KMS-11 (cell line): ENCODE data around the gene BCAR3.

Source experiments
- H2AFZ ChIP-seq: fragments of 200-600 bp; sonication (generic); 2 replicates; pipeline ENCODE4 v1.6.1; 2016; ENCODE audit warnings: antibody characterized with exemption, mixed run types, low read depth
- H3K27ac ChIP-seq: fragments of 200-600 bp; sonication (generic); 2 replicates; pipeline ENCODE4 v1.6.1; 2016; ENCODE audit warnings: mild to moderate bottlenecking, mixed run types
- H3K27me3 ChIP-seq: fragments of 200-600 bp; sonication (generic); 2 replicates; pipeline ENCODE4 v1.6.1; 2017; ENCODE audit warnings: mild to moderate bottlenecking, low read depth, mixed run types, moderate library complexity; ENCODE audit not compliant: insufficient read depth
- H3K36me3 ChIP-seq: fragments of 200-600 bp; sonication (generic); 2 replicates; pipeline ENCODE4 v1.6.1; 2017; ENCODE audit warnings: mild to moderate bottlenecking, mixed run types; ENCODE audit not compliant: insufficient read depth
- H3K4me1 ChIP-seq: fragments of 200-600 bp; sonication (generic); 2 replicates; pipeline ENCODE4 v1.6.1; 2016; ENCODE audit warnings: mild to moderate bottlenecking, low read depth, mixed run types; ENCODE audit not compliant: poor library complexity, severe bottlenecking
- H3K4me2 ChIP-seq: fragments of 200-600 bp; sonication (generic); 2 replicates; pipeline ENCODE4 v1.7.0; 2016; ENCODE audit warnings: mild to moderate bottlenecking, mixed run types
- H3K4me3 ChIP-seq: fragments of 200-600 bp; sonication (generic); IDR thresholded peaks from 2 replicates; pipeline ENCODE4 v1.6.1; 2017; ENCODE audit warnings: low read depth, low read length, mixed read lengths; ENCODE audit not compliant: insufficient read depth
- H3K79me2 ChIP-seq: fragments of 200-600 bp; sonication (generic); 2 replicates; pipeline ENCODE4 v1.6.1; 2016; ENCODE audit warnings: low read depth, mixed run types; ENCODE audit not compliant: insufficient read depth
- H3K9ac ChIP-seq: fragments of 200-600 bp; sonication (generic); 2 replicates; pipeline ENCODE4 v1.6.1; 2016; ENCODE audit warnings: mild to moderate bottlenecking, mixed run types
- H4K20me1 ChIP-seq: fragments of 200-600 bp; sonication (generic); 2 replicates; pipeline ENCODE4 v1.6.1; 2016; ENCODE audit warnings: mild to moderate bottlenecking, mixed run types; ENCODE audit not compliant: insufficient read depth
- CTCF ChIP-seq: fragments of 200-600 bp; sonication (generic); conservative IDR thresholded peaks from 2 replicates; pipeline ENCODE4 v1.6.1; 2017; ENCODE audit warnings: low read depth, mild to moderate bottlenecking, antibody characterized with exemption, low read length, moderate library complexity, mixed read lengths

The BCAR3 gene

DNA sequence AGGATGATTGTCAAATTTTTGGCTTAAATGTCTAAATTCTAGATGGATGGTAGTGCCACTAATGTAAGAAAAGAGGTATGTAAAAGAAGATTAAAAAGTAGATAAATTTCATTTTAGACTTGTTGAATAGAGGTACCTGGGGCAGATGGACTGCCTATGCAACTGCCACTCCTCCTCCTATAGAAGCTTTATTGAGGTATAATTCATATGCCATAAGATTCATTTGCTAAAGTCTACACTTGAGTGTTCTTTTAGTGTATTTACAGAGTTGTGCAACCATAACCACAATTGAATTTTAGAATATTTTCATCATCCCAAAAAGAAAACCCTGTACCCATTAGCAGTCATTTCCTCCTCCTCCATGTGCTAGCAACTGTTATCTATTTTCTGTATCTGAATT, 163.1 kb downstream of the BCAR3 start:
- H3K27me3 ChIP-seq: no peaks in the 10 kb centered on the region
- no peak overlapping the region for H3K9ac ChIP-seq
- H3K79me2 ChIP-seq: no peaks in the 10 kb centered on the region
- TF ChIP-seq CTCF: no peak
- H3K4me2 ChIP-seq: no peak overlapping the region
- H3K36me3 ChIP-seq: no peaks in the 10 kb centered on the region
- no peak overlapping the region for H3K4me3 ChIP-seq
- H3K4me1 ChIP-seq: no peaks in the 10 kb centered on the region
- H4K20me1 ChIP-seq: no peaks in the 10 kb centered on the region
- no peak overlapping the region for H2AFZ ChIP-seq
- H3K27ac ChIP-seq: no peak overlapping the region

DNA sequence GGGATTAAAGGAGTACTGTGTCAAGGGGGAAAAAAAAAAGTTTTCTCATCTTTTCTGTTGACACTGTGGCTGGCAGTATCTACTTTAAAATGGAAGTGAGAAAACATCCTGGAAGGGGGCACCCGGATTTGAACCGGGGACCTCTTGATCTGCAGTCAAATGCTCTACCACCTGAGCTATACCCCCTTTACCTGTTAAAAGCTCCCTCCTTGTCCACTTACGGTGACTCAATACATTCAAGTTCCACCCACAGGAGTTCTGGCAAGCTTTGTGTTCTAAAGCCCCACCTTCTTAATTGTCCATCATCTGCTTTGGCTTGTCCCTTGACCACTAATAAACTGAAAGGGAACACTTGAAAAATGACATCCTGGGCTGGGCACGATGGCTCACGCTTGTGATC, 165.5 kb downstream of the BCAR3 start:
- no peak overlapping the region for H3K4me3 ChIP-seq

More for the DNA sequence above, 165.5 kb downstream of the BCAR3 start:
- Histone ChIP-seq H3K9ac (no peak overlapping the region), H3K4me2 (no peak overlapping the region), H2AFZ (no peak overlapping the region), H3K27ac (no peak overlapping the region), H4K20me1 (no peaks in the 10 kb centered on the region), H3K79me2 (no peaks in the 10 kb centered on the region), H3K27me3 (no peaks in the 10 kb centered on the region), H3K36me3 (no peaks in the 10 kb centered on the region), H3K4me1 (no peaks in the 10 kb centered on the region)
- no peak for TF ChIP-seq CTCF
